ENCODE results near the gene FBXL7.

Gene FBXL7

DNA sequence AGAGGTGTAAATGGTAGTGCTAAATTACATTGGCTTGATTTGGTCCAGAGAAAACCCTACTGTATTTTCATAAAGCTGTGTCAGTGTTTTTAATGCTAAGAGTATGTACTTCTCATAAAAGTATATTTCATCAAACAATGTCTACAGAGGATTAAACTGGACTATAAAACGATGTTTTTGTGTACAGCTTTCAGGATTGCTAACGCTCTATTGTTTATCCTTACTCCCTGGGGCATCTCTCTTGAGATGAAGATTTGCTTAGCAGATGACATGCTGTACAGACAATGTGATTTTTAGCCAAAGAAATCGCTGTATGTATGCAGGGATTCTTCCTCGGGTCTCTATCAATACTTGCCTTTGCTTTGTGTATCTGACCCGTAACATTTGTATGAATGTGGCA is 216.0 kb downstream of the FBXL7 start:
- no peaks in the 10 kb centered on the region for H3K36me3 ChIP-seq (ENCODE audit: low read length)
- no peaks in the 10 kb centered on the region; the same call in 1 of the 2 replicates for H3K9me3 ChIP-seq (ENCODE audit: insufficient read depth, low read length)
- H3K79me2 ChIP-seq (ENCODE audit: insufficient read depth, low read length) = no peaks in the 10 kb centered on the region
- no peak overlapping the region for H3K4me2 ChIP-seq (ENCODE audit: low read depth, low read length, poor library complexity, severe bottlenecking)
- TF ChIP-seq CTCF (IDR thresholded peaks at IDR 0.05; ENCODE audit: insufficient read depth, low read length, poor library complexity, severe bottlenecking) (no peak), EZH2phosphoT487 (conservative IDR thresholded peaks at IDR 0.05; ENCODE audit: low read length) (no peak)
- H4K20me1 ChIP-seq (ENCODE audit: low read depth, low read length) = no peaks in the 10 kb centered on the region
- no peaks in the 10 kb centered on the region for H3K9me2 ChIP-seq (replicated peaks; ENCODE audit: insufficient read depth, low read length)
- H2AFZ ChIP-seq (ENCODE audit: low read depth, low read length, severe bottlenecking) = no peak overlapping the region
- H3K27ac ChIP-seq (ENCODE audit: low read depth, low read length) = no peak overlapping the region
- H3F3A ChIP-seq (ENCODE audit: insufficient read depth) = no peaks in the 10 kb centered on the region
- H3K27me3 ChIP-seq (ENCODE audit: low read length) = no peaks in the 10 kb centered on the region
- H3K9ac ChIP-seq (ENCODE audit: low read length) = no peak overlapping the region
- no peak overlapping the region for H3K4me3 ChIP-seq (ENCODE audit: insufficient read depth, low read length, poor library complexity, severe bottlenecking)

- H4K20me1 ChIP-seq (ENCODE audit: low read depth, low read length) = no peaks in the 10 kb centered on the region
- H3F3A ChIP-seq (ENCODE audit: insufficient read depth) = no peaks in the 10 kb centered on the region
Measured at GRCh38 chr5:15717001-15717400, 217.0 kb downstream of the FBXL7 start.

DNA sequence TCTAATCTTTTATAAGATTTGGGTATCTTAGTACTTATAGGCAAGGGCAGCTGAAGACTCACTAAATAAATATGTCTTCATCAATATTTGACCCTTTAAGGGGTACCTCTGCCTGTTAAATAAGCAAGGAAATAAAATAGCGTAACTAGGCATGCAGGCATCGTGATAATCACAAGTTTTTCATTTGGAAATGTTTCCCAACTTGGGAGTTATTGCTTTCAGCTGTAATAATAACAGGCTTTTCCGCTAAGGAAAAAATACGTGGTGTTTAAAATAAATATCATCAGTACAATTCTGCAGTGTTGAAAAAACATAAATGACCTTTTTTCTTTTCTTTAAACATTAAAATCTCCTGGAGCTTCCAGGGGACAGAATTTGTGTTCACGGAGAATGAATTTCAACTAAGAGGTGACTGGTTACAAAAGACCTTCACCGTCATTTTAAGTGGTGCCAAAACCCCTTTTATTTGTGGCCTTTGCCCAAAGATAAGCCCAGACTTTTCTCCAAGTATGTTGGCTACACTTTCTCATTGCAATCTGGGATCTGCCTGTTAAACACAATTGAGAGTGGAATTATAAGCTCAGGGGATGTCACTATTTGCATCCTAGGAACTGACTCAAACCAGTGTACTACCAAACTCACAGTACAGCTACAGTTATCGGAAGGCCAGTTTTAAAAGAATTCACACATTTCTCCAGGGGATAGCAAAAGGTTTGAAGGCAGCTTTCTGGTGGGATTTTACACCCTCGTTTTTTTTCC is 218.6 kb downstream of the FBXL7 start:
- H3K36me3 ChIP-seq (ENCODE audit: low read length) = no peaks in the 10 kb centered on the region
- H3K27me3 ChIP-seq (ENCODE audit: low read length) = no peaks in the 10 kb centered on the region
- no peaks in the 10 kb centered on the region for H3K79me2 ChIP-seq (ENCODE audit: insufficient read depth, low read length)
- H3K9me3 ChIP-seq (ENCODE audit: insufficient read depth, low read length) = no peaks in the 10 kb centered on the region
- H4K20me1 ChIP-seq (ENCODE audit: low read depth, low read length) = no peaks in the 10 kb centered on the region
- H3K9me2 ChIP-seq (replicated peaks; ENCODE audit: insufficient read depth, low read length) = no peaks in the 10 kb centered on the region
- H3K9ac ChIP-seq (ENCODE audit: low read length) = no peak overlapping the region
- H3K4me2 ChIP-seq (ENCODE audit: low read depth, low read length, poor library complexity, severe bottlenecking) = no peak overlapping the region
- no peak overlapping the region for H3K4me3 ChIP-seq (ENCODE audit: insufficient read depth, low read length, poor library complexity, severe bottlenecking)
- no peaks in the 10 kb centered on the region for H3F3A ChIP-seq (ENCODE audit: insufficient read depth)
- H3K27ac ChIP-seq (ENCODE audit: low read depth, low read length) = no peak overlapping the region
- no peak overlapping the region for H2AFZ ChIP-seq (ENCODE audit: low read depth, low read length, severe bottlenecking)
- TF ChIP-seq CTCF (IDR thresholded peaks at IDR 0.05; ENCODE audit: insufficient read depth, low read length, poor library complexity, severe bottlenecking) (no peak), EZH2phosphoT487 (conservative IDR thresholded peaks at IDR 0.05; ENCODE audit: low read length) (no peak)

More at GRCh38 chr5:15717001-15717400, 217.0 kb downstream of the FBXL7 start:
- no peaks in the 10 kb centered on the region for H3K9me3 ChIP-seq (ENCODE audit: insufficient read depth, low read length)
- H3K27me3 ChIP-seq (ENCODE audit: low read length) = no peaks in the 10 kb centered on the region
- no peak overlapping the region for H3K9ac ChIP-seq (ENCODE audit: low read length)
- H3K79me2 ChIP-seq (ENCODE audit: insufficient read depth, low read length) = no peaks in the 10 kb centered on the region
- TF ChIP-seq EZH2phosphoT487 (conservative IDR thresholded peaks at IDR 0.05; ENCODE audit: low read length) = no peak
- TF ChIP-seq CTCF (IDR thresholded peaks at IDR 0.05; ENCODE audit: insufficient read depth, low read length, poor library complexity, severe bottlenecking) = no peak
- no peak overlapping the region for H3K4me3 ChIP-seq (ENCODE audit: insufficient read depth, low read length, poor library complexity, severe bottlenecking)
- no peak overlapping the region for H3K27ac ChIP-seq (ENCODE audit: low read depth, low read length)
- no peak overlapping the region for H3K4me2 ChIP-seq (ENCODE audit: low read depth, low read length, poor library complexity, severe bottlenecking)
- no peaks in the 10 kb centered on the region for H3K9me2 ChIP-seq (replicated peaks; ENCODE audit: insufficient read depth, low read length)
- no peak overlapping the region for H2AFZ ChIP-seq (ENCODE audit: low read depth, low read length, severe bottlenecking)
- no peaks in the 10 kb centered on the region for H3K36me3 ChIP-seq (ENCODE audit: low read length)
